Measurements from ENCODE around the gene ZNF407.

The ZNF407 gene

DNA sequence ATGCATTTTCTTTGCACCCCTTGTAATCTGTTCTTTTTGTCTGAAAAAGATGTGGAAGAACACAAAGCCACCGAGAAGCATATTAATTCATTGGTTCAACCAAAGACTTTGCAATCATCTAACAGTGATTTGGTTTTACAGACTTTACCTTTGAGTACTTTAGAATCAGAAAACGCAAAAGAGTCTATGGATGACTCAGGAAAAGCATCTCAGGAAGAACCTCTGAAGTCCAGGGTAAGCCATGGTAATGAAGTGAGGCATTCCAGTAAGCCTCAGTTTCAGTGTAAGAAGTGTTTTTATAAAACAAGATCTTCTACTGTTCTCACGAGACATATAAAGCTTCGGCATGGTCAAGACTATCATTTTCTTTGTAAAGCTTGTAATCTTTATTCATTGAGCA lies 35.2 kb downstream of the ZNF407 start (continued):
- TF ChIP-seq ZNF114 (tag by site-specific recombination; IDR thresholded peaks at IDR 0.05) (no peak), ZNF768 (tag by site-specific recombination; IDR thresholded peaks at IDR 0.05) (no peak), ZNF747 (tag by site-specific recombination; IDR thresholded peaks at IDR 0.05) (no peak), MEIS1 (CRISPR knock-in tag; IDR thresholded peaks at IDR 0.05; ENCODE audit: borderline replicate concordance) (no peak)

GRCh38 chr18:74633652-74634352 lies 36.1 kb downstream of the ZNF407 start:
- Histone ChIP-seq H3K9me3 (ENCODE audit: control insufficient read depth, insufficient read depth, low read depth, low read length) (no peaks in the 10 kb centered on the region), H3K4me3 (ENCODE audit: low read depth, low read length) (no peak overlapping the region), H3K27ac (ENCODE audit: extremely low read depth, low read depth, low read length) (no peak overlapping the region), H3K36me3 (ENCODE audit: control insufficient read depth in 2 of 2, insufficient read depth in 1 of 2, low read length in 2 of 2) (peaks cover 0 to 7% of the 10 kb centered on the region in 2 experiments; a peak in 2 of 3 replicates), H3K4me1 (ENCODE audit: control insufficient read depth, insufficient read depth, low read length) (no peaks in the 10 kb centered on the region)
- no peak for TF ChIP-seq PRDM4 (tag by site-specific recombination; IDR thresholded peaks at IDR 0.05)
- TF ChIP-seq, protein P1, sequence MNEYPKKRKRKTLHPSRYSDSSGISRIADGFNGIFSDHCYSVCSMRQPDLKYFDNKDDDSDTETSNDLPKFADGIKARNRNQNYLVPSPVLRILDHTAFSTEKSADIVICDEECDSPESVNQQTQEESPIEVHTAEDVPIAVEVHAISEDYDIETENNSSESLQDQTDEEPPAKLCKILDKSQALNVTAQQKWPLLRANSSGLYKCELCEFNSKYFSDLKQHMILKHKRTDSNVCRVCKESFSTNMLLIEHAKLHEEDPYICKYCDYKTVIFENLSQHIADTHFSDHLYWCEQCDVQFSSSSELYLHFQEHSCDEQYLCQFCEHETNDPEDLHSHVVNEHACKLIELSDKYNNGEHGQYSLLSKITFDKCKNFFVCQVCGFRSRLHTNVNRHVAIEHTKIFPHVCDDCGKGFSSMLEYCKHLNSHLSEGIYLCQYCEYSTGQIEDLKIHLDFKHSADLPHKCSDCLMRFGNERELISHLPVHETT (tag by site-specific recombination; IDR thresholded peaks at IDR 0.05) = no peak
- TF ChIP-seq, protein P2, sequence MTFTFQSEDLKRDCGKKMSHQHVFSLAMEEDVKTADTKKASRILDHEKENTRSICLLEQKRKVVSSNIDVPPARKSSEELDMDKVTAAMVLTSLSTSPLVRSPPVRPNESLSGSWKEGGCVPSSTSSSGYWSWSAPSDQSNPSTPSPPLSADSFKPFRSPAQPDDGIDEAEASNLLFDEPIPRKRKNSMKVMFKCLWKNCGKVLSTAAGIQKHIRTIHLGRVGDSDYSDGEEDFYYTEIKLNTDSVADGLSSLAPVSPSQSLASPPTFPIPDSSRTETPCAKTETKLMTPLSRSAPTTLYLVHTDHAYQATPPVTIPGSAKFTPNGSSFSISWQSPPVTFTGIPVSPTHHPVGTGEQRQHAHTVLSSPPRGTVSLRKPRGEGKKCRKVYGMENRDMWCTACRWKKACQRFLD (tag by site-specific recombination; IDR thresholded peaks at IDR 0.05) = no peak
- no peak for TF ChIP-seq ZNF701 (tag by site-specific recombination; IDR thresholded peaks at IDR 0.05)
- no peak for TF ChIP-seq PRDM1 (tag by site-specific recombination; IDR thresholded peaks at IDR 0.05)
- TF ChIP-seq SCRT1 (tag by site-specific recombination; IDR thresholded peaks at IDR 0.05; ENCODE audit: borderline replicate concordance) = no peak
- CTCF ChIA-PET = interaction anchor here (1.2 kb wide), 1 partner anchor 25 kb away, joined by 3 read pairs; no protein-coding TSS in a partner anchor
- POLR2A ChIA-PET = no interaction called here

DNA sequence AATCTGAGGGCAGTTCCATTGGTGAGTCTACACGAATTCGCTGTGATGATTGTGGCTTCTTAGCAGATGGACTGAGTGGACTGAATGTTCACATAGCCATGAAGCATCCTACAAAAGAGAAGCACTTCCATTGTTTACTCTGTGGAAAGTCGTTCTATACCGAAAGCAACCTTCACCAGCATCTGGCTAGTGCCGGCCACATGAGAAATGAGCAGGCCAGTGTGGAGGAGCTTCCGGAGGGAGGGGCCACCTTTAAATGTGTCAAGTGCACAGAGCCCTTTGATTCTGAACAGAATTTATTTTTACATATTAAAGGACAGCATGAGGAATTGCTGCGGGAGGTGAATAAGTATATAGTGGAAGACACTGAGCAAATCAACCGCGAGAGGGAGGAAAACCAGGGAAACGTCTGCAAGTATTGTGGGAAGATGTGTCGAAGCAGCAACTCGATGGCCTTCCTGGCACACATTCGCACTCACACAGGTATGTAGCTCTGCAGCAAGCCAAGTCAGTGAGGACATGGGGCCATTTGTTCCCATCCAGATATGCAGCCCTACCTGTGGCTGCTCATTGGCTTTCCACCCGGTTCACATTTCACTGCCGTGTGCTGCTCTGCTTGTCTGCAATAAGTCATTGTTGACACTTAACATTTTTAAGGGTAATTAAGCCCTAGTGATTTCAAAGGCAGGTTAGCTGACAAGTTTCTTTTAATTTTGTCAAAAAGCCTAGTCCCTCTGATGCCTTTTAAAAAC lies 37.7 kb downstream of the ZNF407 start:
- CTCF ChIA-PET = no interaction called here
- peaks cover 0 to 7% of the 10 kb centered on the region in 2 experiments; a peak in 2 of 3 replicates for H3K36me3 ChIP-seq (ENCODE audit: control insufficient read depth in 2 of 2, insufficient read depth in 1 of 2, low read length in 2 of 2)
- POLR2A ChIA-PET = no interaction called here
- no peaks in the 10 kb centered on the region for H3K9me3 ChIP-seq (ENCODE audit: control insufficient read depth, insufficient read depth, low read depth, low read length)
- TF ChIP-seq ZFP37 (tag by site-specific recombination; IDR thresholded peaks at IDR 0.05) (no peak), SCRT1 (tag by site-specific recombination; IDR thresholded peaks at IDR 0.05; ENCODE audit: borderline replicate concordance) (peak; percentile 74; the same call in 1 of the 2 replicates)
- H3K4me3 ChIP-seq (ENCODE audit: low read depth, low read length) = no peak overlapping the region
- H3K27ac ChIP-seq (ENCODE audit: extremely low read depth, low read depth, low read length) = no peak overlapping the region
- H3K4me1 ChIP-seq (ENCODE audit: control insufficient read depth, insufficient read depth, low read length) = no peaks in the 10 kb centered on the region

DNA sequence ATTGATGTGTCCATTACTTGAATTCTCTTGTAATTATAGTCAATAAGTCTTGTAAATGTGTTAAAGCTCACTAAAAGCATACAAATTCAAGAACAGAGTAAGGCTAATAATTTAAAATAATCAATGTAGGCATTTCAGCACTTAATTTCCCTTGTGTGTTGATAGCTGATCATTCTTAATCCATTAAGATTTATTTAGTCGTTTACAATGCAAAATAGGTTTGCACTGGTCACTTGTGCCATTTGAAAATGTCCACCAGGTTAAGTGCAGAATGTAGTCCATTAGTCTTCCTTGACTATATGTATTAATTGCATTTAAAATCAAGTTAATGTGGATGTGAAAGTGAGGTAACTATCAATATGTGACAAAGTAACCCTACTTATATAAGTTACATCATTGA lies 39.4 kb downstream of the ZNF407 start:
- Histone ChIP-seq H3K4me1 (ENCODE audit: control insufficient read depth, insufficient read depth, low read length) (no peaks in the 10 kb centered on the region), H3K27ac (ENCODE audit: extremely low read depth, low read depth, low read length) (no peak overlapping the region), H3K4me3 (ENCODE audit: low read depth, low read length) (no peak overlapping the region), H3K9me3 (ENCODE audit: control insufficient read depth, insufficient read depth, low read depth, low read length) (no peaks in the 10 kb centered on the region), H3K36me3 (ENCODE audit: control insufficient read depth in 2 of 2, insufficient read depth in 1 of 2, low read length in 2 of 2) (peaks cover 0 to 7% of the 10 kb centered on the region in 2 experiments; a peak in 2 of 3 replicates)
- no peak for TF ChIP-seq YY1 (tag by site-specific recombination; IDR thresholded peaks at IDR 0.05)
- TF ChIP-seq ZNF398 (tag by site-specific recombination; IDR thresholded peaks at IDR 0.05) = no peak
- no peak for TF ChIP-seq ZXDB (tag by site-specific recombination; IDR thresholded peaks at IDR 0.05)
- TF ChIP-seq, protein P3, sequence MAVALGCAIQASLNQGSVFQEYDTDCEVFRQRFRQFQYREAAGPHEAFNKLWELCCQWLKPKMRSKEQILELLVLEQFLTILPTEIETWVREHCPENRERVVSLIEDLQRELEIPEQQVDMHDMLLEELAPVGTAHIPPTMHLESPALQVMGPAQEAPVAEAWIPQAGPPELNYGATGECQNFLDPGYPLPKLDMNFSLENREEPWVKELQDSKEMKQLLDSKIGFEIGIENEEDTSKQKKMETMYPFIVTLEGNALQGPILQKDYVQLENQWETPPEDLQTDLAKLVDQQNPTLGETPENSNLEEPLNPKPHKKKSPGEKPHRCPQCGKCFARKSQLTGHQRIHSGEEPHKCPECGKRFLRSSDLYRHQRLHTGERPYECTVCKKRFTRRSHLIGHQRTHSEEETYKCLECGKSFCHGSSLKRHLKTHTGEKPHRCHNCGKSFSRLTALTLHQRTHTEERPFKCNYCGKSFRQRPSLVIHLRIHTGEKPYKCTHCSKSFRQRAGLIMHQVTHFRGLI (tag by site-specific recombination; IDR thresholded peaks at IDR 0.05) = no peak
- no peak for TF ChIP-seq ZNF311 (tag by site-specific recombination; IDR thresholded peaks at IDR 0.05; ENCODE audit: borderline replicate concordance)
- CTCF ChIA-PET = interaction anchor here (0.7 to 1.4 kb wide), 3 partner anchors 13 to 39 kb away, joined by 3 read pairs; partner anchors contain the start of gene ZNF407
- POLR2A ChIA-PET = no interaction called here

Data from HEK293 (cell line).